GM12865 (cell line): Measurements from ENCODE around the gene MS4A8.
"Not testable (repeated sequence)": the region's sequence is repeated elsewhere in the genome, so short reads cannot be mapped to it uniquely, and the experiment has no call there.

Source experiments
- DNase-seq: peaks from one replicate; pipeline ENCODE4 v3.0.0; 2010; ENCODE audit warnings: low read depth
- H3K4me3 ChIP-seq: 2 replicates; pipeline ENCODE4 v1.5.1; 2011; ENCODE audit warnings: mild to moderate bottlenecking, low read depth, low read length, control low read depth
- TF ChIP-seq, protein P1 (sequence below): IDR thresholded peaks from 2 replicates; pipeline ENCODE4 v1.5.1; 2011; ENCODE audit warnings: low read length, control low read depth, low read depth, inconsistent platforms; ENCODE audit not compliant: insufficient read depth; ENCODE audit errors: missing control alignments

MS4A8 gene

DNA sequence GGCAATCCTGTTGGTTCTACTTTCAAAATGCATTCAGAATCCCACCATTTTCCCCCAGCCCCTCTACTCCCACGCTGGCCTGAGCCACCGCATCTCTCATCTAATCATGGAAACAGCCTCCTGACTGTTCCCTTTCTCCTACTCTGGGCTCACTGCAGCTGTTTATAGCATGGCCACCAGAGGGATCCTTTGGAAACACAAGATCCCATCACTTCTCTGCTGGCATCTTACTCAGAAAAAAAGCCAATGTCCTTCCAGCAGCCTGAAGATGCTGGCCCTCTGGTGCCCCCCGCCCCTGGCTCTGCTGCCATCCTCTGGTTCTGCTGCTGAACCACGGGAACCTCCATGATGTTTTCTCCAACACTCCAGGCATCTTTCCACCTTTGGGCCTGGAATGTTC is 11.1 kb downstream of the MS4A8 start:
- DNase-seq: no peak
- no peak overlapping the region for H3K4me3 ChIP-seq
- TF ChIP-seq, protein P1, sequence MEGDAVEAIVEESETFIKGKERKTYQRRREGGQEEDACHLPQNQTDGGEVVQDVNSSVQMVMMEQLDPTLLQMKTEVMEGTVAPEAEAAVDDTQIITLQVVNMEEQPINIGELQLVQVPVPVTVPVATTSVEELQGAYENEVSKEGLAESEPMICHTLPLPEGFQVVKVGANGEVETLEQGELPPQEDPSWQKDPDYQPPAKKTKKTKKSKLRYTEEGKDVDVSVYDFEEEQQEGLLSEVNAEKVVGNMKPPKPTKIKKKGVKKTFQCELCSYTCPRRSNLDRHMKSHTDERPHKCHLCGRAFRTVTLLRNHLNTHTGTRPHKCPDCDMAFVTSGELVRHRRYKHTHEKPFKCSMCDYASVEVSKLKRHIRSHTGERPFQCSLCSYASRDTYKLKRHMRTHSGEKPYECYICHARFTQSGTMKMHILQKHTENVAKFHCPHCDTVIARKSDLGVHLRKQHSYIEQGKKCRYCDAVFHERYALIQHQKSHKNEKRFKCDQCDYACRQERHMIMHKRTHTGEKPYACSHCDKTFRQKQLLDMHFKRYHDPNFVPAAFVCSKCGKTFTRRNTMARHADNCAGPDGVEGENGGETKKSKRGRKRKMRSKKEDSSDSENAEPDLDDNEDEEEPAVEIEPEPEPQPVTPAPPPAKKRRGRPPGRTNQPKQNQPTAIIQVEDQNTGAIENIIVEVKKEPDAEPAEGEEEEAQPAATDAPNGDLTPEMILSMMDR: no peak

DNA sequence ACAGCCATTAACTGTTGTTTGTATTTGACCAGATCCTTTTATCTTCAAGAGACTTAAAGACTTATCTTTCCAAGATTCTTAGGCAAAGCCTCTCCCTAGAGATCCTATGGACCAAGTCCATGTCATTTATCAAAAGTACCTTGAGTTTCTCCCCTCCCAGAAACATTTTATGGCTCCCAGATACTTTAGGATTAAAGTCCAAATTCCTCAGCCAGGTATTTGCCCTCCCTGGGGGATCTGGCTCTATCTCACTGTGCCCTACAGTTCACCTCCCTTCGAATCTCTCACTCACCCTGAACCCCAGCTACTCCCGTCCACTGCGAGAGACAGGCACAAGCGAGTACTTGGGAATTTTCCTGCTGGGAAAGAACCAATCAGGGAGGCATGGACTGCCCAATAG is 11.9 kb downstream of the MS4A8 start:
- no peak for DNase-seq
- TF ChIP-seq, protein P1: no peak
- no peak overlapping the region for H3K4me3 ChIP-seq

DNA sequence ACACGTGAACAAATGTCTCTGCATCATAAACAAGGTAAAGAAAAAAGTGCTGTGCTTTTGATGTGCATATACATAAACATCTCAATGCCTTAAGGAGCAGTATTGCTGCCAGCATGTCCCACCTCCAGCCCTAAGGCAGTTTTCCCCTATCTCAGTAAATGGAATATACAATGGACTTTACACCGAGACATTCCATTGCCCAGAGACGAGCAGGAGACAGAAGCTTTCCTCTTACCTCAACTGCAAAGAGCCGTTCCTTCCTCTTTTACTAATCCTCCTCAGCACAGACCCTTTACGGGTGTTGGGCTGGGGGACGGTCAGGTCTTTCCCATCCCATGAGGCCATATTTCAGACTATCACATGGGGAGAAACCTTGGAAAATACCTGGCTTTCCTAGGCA is 14.0 kb downstream of the MS4A8 start:
- not testable (repeated sequence) for H3K4me3 ChIP-seq, DNase-seq

DNA sequence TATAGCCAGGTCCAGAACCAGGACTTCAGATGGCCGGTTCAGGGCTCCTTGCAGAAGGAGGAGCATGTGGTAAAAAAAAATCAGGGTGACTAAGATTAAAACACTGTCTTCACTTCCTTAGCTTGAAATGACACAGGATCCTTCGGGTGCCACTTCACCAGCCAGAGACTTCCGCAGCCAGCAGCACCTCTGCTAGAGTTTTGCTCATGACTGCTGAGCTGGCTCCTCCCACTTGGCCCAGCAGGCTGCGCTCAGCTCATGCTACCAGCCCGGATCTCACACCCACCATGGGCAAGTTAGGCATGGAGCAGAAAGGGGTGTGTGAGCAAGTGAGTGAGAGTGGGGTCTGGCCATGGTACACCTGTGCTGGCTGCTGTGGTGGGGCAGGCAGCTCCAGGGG is 18.5 kb downstream of the MS4A8 start:
- TF ChIP-seq, protein P1: no peak
- peak; percentile 84 for DNase-seq
- H3K4me3 ChIP-seq: no peak overlapping the region

DNA sequence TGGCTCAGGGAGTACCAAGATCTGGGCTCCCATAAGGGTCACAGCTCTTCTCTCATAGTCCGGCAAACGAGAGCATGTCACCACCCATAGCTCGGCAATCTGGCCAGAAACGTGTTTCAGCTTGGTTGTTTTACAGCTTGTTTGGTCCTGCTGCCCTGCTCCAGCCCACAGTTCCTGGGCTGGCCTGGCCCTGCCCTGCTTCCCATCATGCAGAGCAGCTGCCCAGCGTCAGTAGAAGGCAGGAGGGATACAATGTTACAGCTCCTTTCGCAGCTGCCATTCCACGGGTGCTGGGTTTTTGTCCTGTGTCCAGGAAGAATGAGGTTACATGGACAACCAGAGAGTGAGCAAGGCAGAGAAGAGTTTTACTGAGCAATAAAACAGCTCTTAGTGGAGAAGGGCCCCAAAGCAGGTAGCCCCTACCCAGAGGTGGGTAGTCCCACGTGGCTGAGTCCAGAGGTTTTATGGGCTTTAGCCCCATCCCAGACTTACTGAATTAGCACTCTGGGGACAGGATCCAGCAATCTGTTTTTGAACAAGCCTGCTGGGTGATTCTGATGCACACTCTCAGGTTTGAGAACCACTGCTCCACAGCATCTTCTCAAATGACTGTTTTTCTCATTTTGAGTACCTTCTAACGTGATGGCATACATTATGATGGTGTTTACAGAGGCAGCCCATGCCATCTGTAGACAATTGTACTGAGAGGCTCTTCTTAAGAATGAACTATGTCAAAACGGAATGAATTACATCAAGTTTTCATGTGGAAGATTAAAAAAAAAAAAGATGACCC is 19.3 kb downstream of the MS4A8 start:
- peak; percentile 44 for DNase-seq
- TF ChIP-seq, protein P1: no peak

DNA sequence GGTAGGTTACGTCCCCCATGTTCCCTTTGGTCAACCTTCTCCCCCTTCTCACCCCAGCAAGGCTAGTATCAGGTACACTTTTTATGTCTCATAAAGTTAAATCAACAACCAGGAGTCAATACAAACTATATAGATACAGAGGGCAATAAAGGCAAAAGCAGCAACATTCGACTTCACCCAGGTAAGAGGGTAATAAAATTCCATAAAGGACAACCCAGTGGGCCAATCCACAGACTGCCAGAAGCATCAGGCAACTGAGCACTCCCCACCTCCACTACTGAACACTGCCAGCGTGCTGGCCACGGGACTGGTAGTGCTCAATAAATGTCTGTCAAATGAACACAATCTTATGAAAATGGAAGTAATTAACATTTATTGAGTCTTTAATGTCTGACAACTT is 20.0 kb downstream of the MS4A8 start:
- no peak for DNase-seq
- TF ChIP-seq, protein P1: no peak
- no peak overlapping the region for H3K4me3 ChIP-seq

More for the DNA sequence above, 19.3 kb downstream of the MS4A8 start:
- no peak overlapping the region for H3K4me3 ChIP-seq

DNA sequence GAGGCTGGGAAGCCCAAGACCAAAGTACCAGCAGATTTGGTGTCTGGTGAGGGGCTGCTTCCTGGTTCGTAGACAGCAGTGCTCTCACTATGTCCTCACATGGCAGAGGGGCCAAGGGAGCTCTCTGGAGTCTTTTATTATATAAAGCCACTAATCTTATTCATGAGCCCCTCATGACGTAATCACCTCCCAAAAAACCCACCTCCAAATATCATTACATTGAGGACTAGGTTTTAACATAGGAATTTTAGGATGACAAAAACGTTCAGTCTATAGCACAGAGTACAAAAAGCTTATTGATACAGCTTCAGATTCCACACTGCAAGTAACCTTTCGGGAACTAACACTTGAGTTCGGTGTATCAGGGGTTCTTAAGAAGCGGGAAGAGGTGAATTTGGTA is 21.0 kb downstream of the MS4A8 start:
- DNase-seq: no peak
- H3K4me3 ChIP-seq: no peak overlapping the region
- TF ChIP-seq, protein P1: no peak
